Measurements from ENCODE around the gene LHFPL4.

The LHFPL4 gene

GRCh38 chr3:9469986-9470385, 83.6 kb downstream of the LHFPL4 start:
- Histone ChIP-seq H3K27me3 (ENCODE audit: control insufficient read depth in 1 of 2, insufficient read depth in 2 of 2, low read length in 2 of 2) (no peaks in the 10 kb centered on the region), H3K36me3 (ENCODE audit: insufficient read depth, low read length) (peaks cover 88% of the 10 kb centered on the region)

DNA sequence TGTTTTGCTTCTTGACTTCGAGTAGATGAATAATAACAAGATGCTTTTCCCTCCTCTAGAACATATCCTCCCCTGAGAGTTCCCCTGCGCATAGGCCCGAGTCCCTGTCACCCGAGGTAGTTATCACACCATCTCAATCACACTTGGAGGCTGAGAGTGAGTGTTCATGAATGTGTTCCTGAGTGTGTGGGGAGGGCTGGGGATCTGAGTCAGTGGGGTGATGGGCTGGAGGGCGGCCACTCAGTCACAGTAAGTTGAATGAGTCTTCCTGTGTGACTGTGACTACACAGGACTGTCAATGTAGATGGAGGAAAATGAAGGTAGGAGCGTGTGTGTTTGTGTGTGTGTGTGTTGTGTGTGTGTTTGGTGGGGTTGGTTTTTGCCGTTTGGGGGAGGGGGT, 85.2 kb downstream of the LHFPL4 start:
- Histone ChIP-seq H3K27ac (ENCODE audit: low read depth, low read length) (no peak overlapping the region), H3K4me1 (ENCODE audit: insufficient read depth, low read length) (no peaks in the 10 kb centered on the region), H3K36me3 (ENCODE audit: insufficient read depth, low read length) (peaks cover 87% of the 10 kb centered on the region), H3K9me3 (ENCODE audit: low read length) (no peaks in the 10 kb centered on the region), H3K9ac (ENCODE audit: low read length) (no peak overlapping the region), H3K4me3 (ENCODE audit: low read depth in 1 of 2, low read length in 2 of 2) (no peak overlapping the region), H3K27me3 (ENCODE audit: control insufficient read depth in 1 of 2, insufficient read depth in 2 of 2, low read length in 2 of 2) (no peaks in the 10 kb centered on the region)

More at GRCh38 chr3:9469986-9470385, 83.6 kb downstream of the LHFPL4 start:
- no peak overlapping the region for H3K27ac ChIP-seq (ENCODE audit: low read depth, low read length)
- H3K4me3 ChIP-seq (ENCODE audit: low read depth in 1 of 2, low read length in 2 of 2), result no peak overlapping the region
- H3K9ac ChIP-seq (ENCODE audit: low read length), result no peak overlapping the region
- H3K4me1 ChIP-seq (ENCODE audit: insufficient read depth, low read length), result no peaks in the 10 kb centered on the region
- no peaks in the 10 kb centered on the region for H3K9me3 ChIP-seq (ENCODE audit: low read length)

- H3K9ac ChIP-seq (ENCODE audit: low read length), result no peak overlapping the region
- no peak overlapping the region for H3K27ac ChIP-seq (ENCODE audit: low read depth, low read length)
- no peaks in the 10 kb centered on the region for H3K4me1 ChIP-seq (ENCODE audit: insufficient read depth, low read length)
- H3K4me3 ChIP-seq (ENCODE audit: low read depth in 1 of 2, low read length in 2 of 2), result no peak overlapping the region
- H3K27me3 ChIP-seq (ENCODE audit: control insufficient read depth in 1 of 2, insufficient read depth in 2 of 2, low read length in 2 of 2), result no peaks in the 10 kb centered on the region
- H3K36me3 ChIP-seq (ENCODE audit: insufficient read depth, low read length), result peaks cover 85% of the 10 kb centered on the region
- no peaks in the 10 kb centered on the region for H3K9me3 ChIP-seq (ENCODE audit: low read length)
Observed at GRCh38 chr3:9467451-9467850, 86.2 kb downstream of the LHFPL4 start.

- H3K4me3 ChIP-seq (ENCODE audit: low read depth in 1 of 2, low read length in 2 of 2), result no peak overlapping the region
- peaks cover 31% of the 10 kb centered on the region for H3K36me3 ChIP-seq (ENCODE audit: insufficient read depth, low read length)
- no peaks in the 10 kb centered on the region for H3K4me1 ChIP-seq (ENCODE audit: insufficient read depth, low read length)
- no peak overlapping the region for H3K27ac ChIP-seq (ENCODE audit: low read depth, low read length)
- H3K27me3 ChIP-seq (ENCODE audit: control insufficient read depth in 1 of 2, insufficient read depth in 2 of 2, low read length in 2 of 2), result no peaks in the 10 kb centered on the region
- no peak overlapping the region for H3K9ac ChIP-seq (ENCODE audit: low read length)
- H3K9me3 ChIP-seq (ENCODE audit: low read length), result no peaks in the 10 kb centered on the region
Observed at GRCh38 chr3:9455596-9456131, 98.0 kb downstream of the LHFPL4 start.

DNA sequence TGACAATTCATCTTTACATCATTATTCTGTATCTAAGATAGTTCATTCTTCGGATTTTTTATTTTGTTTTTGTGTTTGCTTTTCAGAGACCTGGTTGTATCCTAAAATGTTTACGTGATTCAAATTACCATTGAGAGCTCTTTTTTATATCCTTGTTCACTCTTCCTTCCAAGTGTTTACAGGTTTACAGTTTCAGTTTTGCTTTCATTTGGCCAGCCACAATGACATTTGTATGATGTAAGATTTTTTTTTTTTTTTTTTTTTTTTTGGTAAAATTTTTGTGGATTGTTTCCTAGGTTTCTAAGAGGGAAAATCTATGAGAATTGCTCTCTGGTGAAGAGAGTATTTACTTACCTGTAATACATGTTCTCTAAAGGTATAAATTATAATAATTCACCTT, 101.2 kb downstream of the LHFPL4 start:
- Histone ChIP-seq H3K27me3 (ENCODE audit: control insufficient read depth in 1 of 2, insufficient read depth in 2 of 2, low read length in 2 of 2) (no peaks in the 10 kb centered on the region), H3K27ac (ENCODE audit: low read depth, low read length) (no peak overlapping the region), H3K9ac (ENCODE audit: low read length) (no peak overlapping the region), H3K4me1 (ENCODE audit: insufficient read depth, low read length) (no peaks in the 10 kb centered on the region), H3K4me3 (ENCODE audit: low read depth in 1 of 2, low read length in 2 of 2) (no peak overlapping the region), H3K9me3 (ENCODE audit: low read length) (no peaks in the 10 kb centered on the region), H3K36me3 (ENCODE audit: insufficient read depth, low read length) (peaks cover 58% of the 10 kb centered on the region)

- Histone ChIP-seq H3K36me3 (ENCODE audit: insufficient read depth, low read length) (peaks cover 68% of the 10 kb centered on the region), H3K4me3 (ENCODE audit: low read depth in 1 of 2, low read length in 2 of 2) (no peak overlapping the region), H3K27me3 (ENCODE audit: control insufficient read depth in 1 of 2, insufficient read depth in 2 of 2, low read length in 2 of 2) (no peaks in the 10 kb centered on the region), H3K27ac (ENCODE audit: low read depth, low read length) (no peak overlapping the region), H3K9me3 (ENCODE audit: low read length) (no peaks in the 10 kb centered on the region), H3K9ac (ENCODE audit: low read length) (no peak overlapping the region), H3K4me1 (ENCODE audit: insufficient read depth, low read length) (no peaks in the 10 kb centered on the region)
Observed at GRCh38 chr3:9450991-9451390, 102.6 kb downstream of the LHFPL4 start.

GRCh38 chr3:9450126-9450525, 103.5 kb downstream of the LHFPL4 start:
- H3K27ac ChIP-seq (ENCODE audit: low read depth, low read length), result no peak overlapping the region
- H3K9me3 ChIP-seq (ENCODE audit: low read length), result no peaks in the 10 kb centered on the region
- no peak overlapping the region for H3K9ac ChIP-seq (ENCODE audit: low read length)
- H3K36me3 ChIP-seq (ENCODE audit: insufficient read depth, low read length), result peaks cover 67% of the 10 kb centered on the region
- no peaks in the 10 kb centered on the region for H3K27me3 ChIP-seq (ENCODE audit: control insufficient read depth in 1 of 2, insufficient read depth in 2 of 2, low read length in 2 of 2)
- no peak overlapping the region for H3K4me3 ChIP-seq (ENCODE audit: low read depth in 1 of 2, low read length in 2 of 2)
- H3K4me1 ChIP-seq (ENCODE audit: insufficient read depth, low read length), result no peaks in the 10 kb centered on the region

DNA sequence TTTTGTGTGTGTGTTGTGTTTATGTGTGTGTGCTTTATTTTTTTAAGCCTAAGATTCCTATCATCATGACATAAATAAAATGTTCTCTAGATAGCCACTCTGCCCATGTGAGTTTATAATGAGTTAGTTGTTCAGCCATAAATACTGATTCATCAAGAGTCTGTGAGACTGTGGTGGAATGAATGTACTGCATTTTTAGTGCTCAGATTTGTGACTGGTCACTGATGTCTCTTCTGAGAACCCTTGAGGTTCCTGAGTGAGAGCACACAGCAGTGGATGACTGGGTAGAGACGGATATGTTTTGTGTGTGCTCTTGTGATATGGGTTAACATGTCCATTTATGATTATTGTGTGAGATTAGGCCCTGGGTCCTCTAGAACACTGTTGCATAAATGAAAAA, 105.0 kb downstream of the LHFPL4 start:
- Histone ChIP-seq H3K9ac (ENCODE audit: low read length) (no peak overlapping the region), H3K4me1 (ENCODE audit: insufficient read depth, low read length) (no peaks in the 10 kb centered on the region), H3K27ac (ENCODE audit: low read depth, low read length) (no peak overlapping the region), H3K27me3 (ENCODE audit: control insufficient read depth in 1 of 2, insufficient read depth in 2 of 2, low read length in 2 of 2) (no peaks in the 10 kb centered on the region), H3K36me3 (ENCODE audit: insufficient read depth, low read length) (peaks cover 73% of the 10 kb centered on the region), H3K9me3 (ENCODE audit: low read length) (no peaks in the 10 kb centered on the region), H3K4me3 (ENCODE audit: low read depth in 1 of 2, low read length in 2 of 2) (no peak overlapping the region)
